Left ventricle myocardium inferior (tissue), 1 donor: ENCODE results near the gene SCARF2. TPM values are rescaled to one million over a fixed set of nuclear protein-coding genes. Genes with fewer than 3 reads are reported as not detected.
"Not testable (repeated sequence)": the region's sequence is repeated elsewhere in the genome, so short reads cannot be mapped to it uniquely, and the experiment has no call there.

Experiments
- DNase-seq: peaks from one replicate; pipeline ENCODE4 v3.0.0-alpha.2; 2020
- H3K27ac ChIP-seq: fragments of 200-600 bp; replicated peaks from 2 replicates; pipeline ENCODE4 v1.8.0; 2021
- H3K27me3 ChIP-seq: fragments of 200-600 bp; 2 replicates; pipeline ENCODE4 v1.8.0; 2021; ENCODE audit warnings: low read depth
- H3K36me3 ChIP-seq: fragments of 200-600 bp; 2 replicates; pipeline ENCODE4 v1.8.0; 2021
- H3K4me1 ChIP-seq: fragments of 200-600 bp; 2 replicates; pipeline ENCODE4 v1.8.0; 2021
- H3K4me3 ChIP-seq: fragments of 200-600 bp; 2 replicates; pipeline ENCODE4 v1.8.0; 2021; ENCODE audit warnings: mild to moderate bottlenecking, moderate library complexity
- H3K9me3 ChIP-seq: fragments of 200-600 bp; replicated peaks from 2 replicates; pipeline ENCODE4 v1.8.0; 2021
- intact Hi-C: fragments of 100-400 bp; cut with micrococcal nuclease; formaldehyde crosslinking; loops from one replicate; pipeline ENCODE4 v1.11.0; 2022
- total RNA-seq: library from RNA; stranded (reverse); fragmentation: NEBNext Ultra II Directional; extraction: Animal tissue kit (Norgen Biotek cat#: 25700); gene quantifications from one replicate; pipeline ENCODE4 v1.2.1, GENCODE V29; 2021
- TF ChIP-seq, protein P1 (sequence below): fragments of 200-600 bp; IDR thresholded peaks from 2 replicates; pipeline ENCODE4 v1.8.0; 2021; ENCODE audit warnings: antibody characterized with exemption, mild to moderate bottlenecking, borderline replicate concordance
- donor health status: DM: no; HTN: yes; CAD: no; lungs with severe emphysema.

Gene SCARF2
- total RNA-seq, 1 donor from 2014 or later: 3.1 TPM

DNA sequence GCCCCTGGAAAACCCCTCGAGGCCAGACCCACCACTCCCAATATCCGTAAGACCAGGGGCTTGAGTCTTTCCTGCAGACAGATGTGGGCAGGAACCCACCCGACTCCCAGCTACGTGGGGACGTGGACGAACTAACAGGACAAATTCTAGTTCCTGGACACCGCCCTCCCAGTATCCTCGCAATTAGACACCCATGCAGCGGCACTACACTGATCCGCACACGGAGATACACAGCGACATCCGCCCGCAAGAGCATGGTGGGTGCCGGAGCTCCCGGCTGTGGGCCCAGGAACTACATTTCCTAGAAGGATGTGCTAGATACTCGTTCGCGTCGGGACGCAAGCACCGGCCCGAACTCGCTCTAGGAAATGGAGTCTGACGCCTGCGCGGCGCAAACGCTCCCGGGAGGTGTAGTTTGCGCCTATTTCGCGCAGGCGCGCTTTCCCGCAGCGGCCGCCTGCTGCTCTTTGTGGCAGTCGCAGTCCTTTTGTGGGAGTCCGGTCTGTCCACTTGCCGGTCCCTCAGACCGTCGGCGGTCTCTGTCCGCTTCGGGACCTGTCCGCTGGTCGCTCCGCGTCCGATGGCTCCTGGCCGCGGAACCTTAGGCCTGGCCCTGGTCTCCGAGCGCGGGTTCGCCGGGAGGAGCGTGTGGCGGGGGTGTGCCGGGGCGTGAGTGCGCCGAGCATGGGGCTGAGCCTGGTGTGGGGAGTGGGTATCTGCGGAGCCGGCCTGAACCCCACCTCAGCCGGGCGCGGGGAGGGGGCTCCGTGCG, 43.7 kb downstream of the SCARF2 start, which contains the start of gene ZNF74:
TSS of gene ZNF74 (plus strand) at position 447 of the 772 bp plus-strand sequence. CDS start 478 bp downstream, outside the sequence.
- peaks cover 34% of the 10 kb centered on the region for H3K4me1 ChIP-seq
- peak; percentile 90 for DNase-seq
- no peaks in the 10 kb centered on the region for H3K9me3 ChIP-seq
- H3K27me3 ChIP-seq: no peaks in the 10 kb centered on the region
- intact Hi-C loops: no loop called here
- TF ChIP-seq, protein P1, sequence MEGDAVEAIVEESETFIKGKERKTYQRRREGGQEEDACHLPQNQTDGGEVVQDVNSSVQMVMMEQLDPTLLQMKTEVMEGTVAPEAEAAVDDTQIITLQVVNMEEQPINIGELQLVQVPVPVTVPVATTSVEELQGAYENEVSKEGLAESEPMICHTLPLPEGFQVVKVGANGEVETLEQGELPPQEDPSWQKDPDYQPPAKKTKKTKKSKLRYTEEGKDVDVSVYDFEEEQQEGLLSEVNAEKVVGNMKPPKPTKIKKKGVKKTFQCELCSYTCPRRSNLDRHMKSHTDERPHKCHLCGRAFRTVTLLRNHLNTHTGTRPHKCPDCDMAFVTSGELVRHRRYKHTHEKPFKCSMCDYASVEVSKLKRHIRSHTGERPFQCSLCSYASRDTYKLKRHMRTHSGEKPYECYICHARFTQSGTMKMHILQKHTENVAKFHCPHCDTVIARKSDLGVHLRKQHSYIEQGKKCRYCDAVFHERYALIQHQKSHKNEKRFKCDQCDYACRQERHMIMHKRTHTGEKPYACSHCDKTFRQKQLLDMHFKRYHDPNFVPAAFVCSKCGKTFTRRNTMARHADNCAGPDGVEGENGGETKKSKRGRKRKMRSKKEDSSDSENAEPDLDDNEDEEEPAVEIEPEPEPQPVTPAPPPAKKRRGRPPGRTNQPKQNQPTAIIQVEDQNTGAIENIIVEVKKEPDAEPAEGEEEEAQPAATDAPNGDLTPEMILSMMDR: peak; percentile 34
- no peaks in the 10 kb centered on the region for H3K36me3 ChIP-seq
- H3K27ac ChIP-seq: peak within 1 kb of the TSS; percentile 80
- H3K4me3 ChIP-seq: peak within 1 kb of the TSS; percentile 91

DNA sequence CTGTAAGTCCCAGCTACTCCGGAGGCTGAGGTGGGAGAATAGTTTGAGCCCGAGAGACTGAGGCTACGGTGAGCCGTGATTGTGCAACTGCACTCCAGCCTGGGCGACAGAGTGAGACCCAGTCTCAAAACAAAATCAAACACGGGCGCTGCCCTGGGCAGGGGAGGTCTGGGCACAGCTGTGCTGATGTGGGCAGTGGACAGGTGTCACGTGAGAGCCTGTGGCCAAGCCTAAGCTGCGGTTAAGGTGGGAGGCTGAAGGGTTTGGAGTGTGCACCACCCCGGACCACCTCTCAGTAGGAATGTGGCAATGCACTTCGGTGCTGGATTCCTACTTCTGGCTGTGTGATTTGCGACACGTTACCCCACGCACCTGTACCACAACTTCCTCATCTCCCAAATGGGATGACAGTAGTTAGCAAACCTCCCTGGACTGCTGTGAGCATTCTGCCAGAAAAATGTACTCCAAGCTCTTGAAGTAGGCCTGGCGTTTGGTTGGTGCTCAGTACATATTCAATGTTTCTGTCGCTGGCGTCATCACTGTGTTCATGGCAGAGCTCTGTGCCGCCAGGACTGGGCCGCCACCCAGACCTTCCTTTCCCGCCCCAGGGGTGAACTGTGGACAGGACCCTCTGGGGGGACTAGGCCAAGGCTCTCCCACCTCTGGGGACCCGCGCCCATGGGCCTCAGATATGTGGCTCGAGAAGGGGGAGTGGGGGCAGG, 44.5 kb downstream of the SCARF2 start:
- TF ChIP-seq, protein P1: no peak
- intact Hi-C loops: no loop called here
- DNase-seq: no peak
- Histone ChIP-seq H3K4me3 (peak overlapping the region; percentile 91), H3K27ac (peak overlapping the region; percentile 80), H3K4me1 (peaks cover 34% of the 10 kb centered on the region), H3K27me3 (no peaks in the 10 kb centered on the region), H3K9me3 (no peaks in the 10 kb centered on the region), H3K36me3 (no peaks in the 10 kb centered on the region)

DNA sequence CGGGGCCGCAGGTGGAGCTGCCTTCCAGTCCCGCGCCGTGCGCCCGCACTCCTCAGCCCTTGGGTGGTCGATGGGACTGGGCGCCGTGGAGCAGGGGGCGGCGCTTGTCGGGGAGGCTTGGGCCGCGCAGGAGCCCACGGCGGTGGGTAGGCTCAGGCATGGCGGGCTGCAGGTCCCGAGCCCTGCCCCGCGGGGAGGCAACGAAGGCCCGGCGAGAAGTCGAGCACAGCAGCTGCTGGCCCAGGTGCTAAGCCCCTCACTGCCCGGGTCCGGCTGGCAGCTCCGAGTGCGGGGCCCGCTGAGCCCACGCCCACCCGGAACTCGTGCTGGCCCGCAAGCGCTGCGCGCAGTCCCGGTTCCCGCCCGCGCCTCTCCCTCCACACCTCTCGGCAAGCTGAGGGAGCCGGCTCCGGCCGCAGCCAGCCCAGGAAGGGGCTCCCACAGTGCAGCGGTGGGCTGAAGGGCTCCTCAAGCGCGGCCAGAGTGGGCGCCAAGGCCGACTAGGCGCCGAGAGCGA, 45.2 kb downstream of the SCARF2 start:
- H3K27ac ChIP-seq, DNase-seq, H3K9me3 ChIP-seq, H3K36me3 ChIP-seq, H3K27me3 ChIP-seq, H3K4me3 ChIP-seq, intact Hi-C loops: not testable (repeated sequence)
- H3K4me1 ChIP-seq: peaks cover 34% of the 10 kb centered on the region

DNA sequence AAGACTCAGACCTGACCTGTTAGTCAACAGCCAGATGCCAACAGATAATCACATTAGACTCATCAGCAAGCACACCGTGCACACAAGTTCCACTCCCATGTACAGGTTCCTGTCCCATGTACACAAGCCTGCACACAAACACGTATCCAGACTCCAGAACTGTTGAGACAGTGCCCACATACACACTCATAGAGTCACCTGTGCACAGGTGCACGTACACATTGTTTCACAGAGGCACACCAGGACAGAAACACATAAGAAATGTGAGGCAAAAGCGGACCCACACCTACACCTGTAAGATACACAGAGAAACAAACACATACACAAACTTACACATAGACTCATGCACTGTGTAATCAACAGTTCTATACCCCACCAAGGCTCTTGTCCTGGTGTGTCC, 46.4 kb downstream of the SCARF2 start:
- no peak overlapping the region for H3K4me3 ChIP-seq
- H3K36me3 ChIP-seq: no peaks in the 10 kb centered on the region
- H3K27me3 ChIP-seq: peaks cover 10% of the 10 kb centered on the region
- H3K9me3 ChIP-seq: no peaks in the 10 kb centered on the region
- H3K4me1 ChIP-seq: peaks cover 27% of the 10 kb centered on the region
- H3K27ac ChIP-seq: no peak overlapping the region
- TF ChIP-seq, protein P1: no peak
- DNase-seq: no peak
- intact Hi-C loops: no loop called here

DNA sequence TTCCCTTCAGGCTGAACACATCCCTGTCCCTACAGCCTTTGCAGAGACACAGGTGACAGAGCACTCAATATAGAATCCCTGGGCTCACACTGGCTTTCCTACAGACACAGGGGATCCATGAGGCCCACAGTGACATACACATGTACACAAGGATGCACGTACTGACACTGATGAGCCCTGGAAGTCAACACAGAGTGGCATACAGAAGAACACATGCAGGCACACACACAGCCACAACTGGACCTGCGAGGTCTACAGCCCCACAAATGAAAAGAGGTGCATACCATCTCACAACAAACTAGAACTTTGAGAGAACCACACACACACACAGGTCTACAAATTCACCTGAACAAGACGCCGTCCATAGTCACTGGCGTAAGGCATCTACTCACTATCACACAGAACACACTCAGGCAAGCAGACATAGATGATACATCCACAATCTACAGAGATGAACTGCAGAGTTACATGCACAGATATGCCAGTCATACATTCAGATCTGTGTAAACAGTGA, 47.2 kb downstream of the SCARF2 start:
- Histone ChIP-seq H3K36me3 (no peaks in the 10 kb centered on the region), H3K27ac (no peak overlapping the region)
- intact Hi-C loops: no loop called here

More for the DNA sequence above, 47.2 kb downstream of the SCARF2 start:
- no peak for DNase-seq
- peaks cover 21% of the 10 kb centered on the region for H3K4me1 ChIP-seq
- TF ChIP-seq, protein P1: no peak
- no peak overlapping the region for H3K4me3 ChIP-seq
- H3K27me3 ChIP-seq: peaks cover 12% of the 10 kb centered on the region
- H3K9me3 ChIP-seq: no peaks in the 10 kb centered on the region
